Measurements from ENCODE around the gene TLR1. TPM values are rescaled to one million over a fixed set of nuclear protein-coding genes. Genes with fewer than 3 reads are reported as not detected.

TLR1 gene
- total and polyA plus RNA-seq, 2 donors (not counting 1 experiment from before 2014, with no cell fraction given) = 23.4 to 50.8 TPM

DNA sequence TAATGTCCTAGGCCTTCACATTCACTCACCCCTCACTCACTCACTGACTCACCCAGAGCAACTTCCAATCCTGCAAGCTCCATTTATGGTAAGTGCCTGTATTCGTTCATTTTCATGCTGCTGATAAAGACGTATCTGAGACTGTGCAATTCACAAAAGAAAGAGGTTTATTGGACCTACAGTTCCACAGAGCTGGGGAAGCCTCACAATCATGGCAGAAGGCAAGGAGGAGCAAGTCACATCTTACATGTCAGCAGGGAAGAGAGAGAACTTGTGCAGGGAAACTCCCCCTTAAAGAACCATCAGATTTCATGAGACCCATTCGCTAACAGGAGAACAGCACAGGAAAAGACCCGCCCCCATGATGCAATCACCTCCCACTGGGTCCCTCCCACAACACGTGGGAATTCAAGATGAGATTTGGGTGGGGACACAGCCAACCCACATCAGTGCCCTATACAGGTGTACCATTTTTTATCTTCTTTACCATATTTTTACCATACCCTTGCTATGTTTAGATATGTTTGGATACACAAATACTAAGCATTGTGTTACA is 18.2 kb upstream of the TLR1 start:
- CTCF ChIA-PET = interaction anchor here (0.6 to 2.7 kb wide), 4 partner anchors 18 to 507 kb away, joined by 3 to 9 read pairs (median 6); partner anchors contain the start of gene TLR10
- POLR2A ChIA-PET = no interaction called here
- DNase-seq (no peak), ATAC-seq (ENCODE audit: low read depth) (no peak)
- no peak overlapping the region for H3K9ac ChIP-seq (ENCODE audit: low read length)
- WGBS (ENCODE audit: insufficient coverage) = 80% methylated on average over 1 of the region's 5 CpGs
- peaks cover 28 to 29% of the 10 kb centered on the region in 2 donors for H3K4me1 ChIP-seq (ENCODE audit: control insufficient read depth in 2 of 2, insufficient read depth in 2 of 2, low read length in 2 of 2)
- intact Hi-C loops (cut with micrococcal nuclease) = no loop called here
- H3K9me3 ChIP-seq (ENCODE audit: control extremely low read depth in 1 of 3, control insufficient read depth in 2 of 3, insufficient read depth in 1 of 3, low read length in 2 of 3) = peaks cover 0 to 13% (median 12%) of the 10 kb centered on the region in 3 donors
- peaks cover 75% of the 10 kb centered on the region for H3K79me2 ChIP-seq (ENCODE audit: control insufficient read depth, insufficient read depth, low read length)
- Mint-ChIP-seq H3K4me1 (peaks cover 40% of the 10 kb centered on the region), H3K27me3 (no peaks in the 10 kb centered on the region), H3K27ac (peak overlapping the region; percentile 23), H3K4me3 (no peak overlapping the region), H3K9me3 (ENCODE audit: insufficient read depth) (peaks cover 10% of the 10 kb centered on the region)
- H3K36me3 ChIP-seq (replicated peaks in 1 of 2; ENCODE audit: control extremely low read depth in 1 of 2, control insufficient read depth in 1 of 2, extremely low read depth in 1 of 2, insufficient read depth in 2 of 2, low read length in 1 of 2) = peaks cover 0 to 36% of the 10 kb centered on the region in 2 experiments
- H3K4me2 ChIP-seq (replicated peaks; ENCODE audit: low read depth, low read length, poor library complexity, severe bottlenecking) = no peak overlapping the region
- H3K27ac ChIP-seq (ENCODE audit: low read length in 2 of 2) = no peak overlapping the region
- H4K20me1 ChIP-seq (ENCODE audit: control insufficient read depth, insufficient read depth, low read length, poor library complexity, severe bottlenecking) = no peaks in the 10 kb centered on the region
- TF ChIP-seq EZH2 (IDR thresholded peaks at IDR 0.05; ENCODE audit: borderline replicate concordance, insufficient read depth, low read depth, low read length, poor library complexity, severe bottlenecking) = no peak
- no peak for TF ChIP-seq CTCF (IDR thresholded peaks at IDR 0.05)
- H3K4me3 ChIP-seq (ENCODE audit: control extremely low read depth in 1 of 5, extremely low read depth in 1 of 5, insufficient read depth in 1 of 5, low read depth in 2 of 5, low read length in 4 of 5) = no peak overlapping the region
- H3K27me3 ChIP-seq (replicated peaks in 1 of 4; ENCODE audit: control extremely low read depth in 1 of 4, control insufficient read depth in 3 of 4, insufficient read depth in 4 of 4, low read length in 3 of 4) = no peaks in the 10 kb centered on the region
- H2AFZ ChIP-seq (ENCODE audit: insufficient read depth, low read depth, low read length, poor library complexity, severe bottlenecking) = no peak overlapping the region

GRCh38 chr4:38821739-38822138 is 17.1 kb upstream of the TLR1 start:
- H3K27ac Mint-ChIP-seq = peak overlapping the region; percentile 41
- no peak overlapping the region for H3K4me3 Mint-ChIP-seq
- Histone ChIP-seq H3K4me1 (ENCODE audit: control insufficient read depth in 2 of 2, insufficient read depth in 2 of 2, low read length in 2 of 2) (peaks cover 32 to 36% of the 10 kb centered on the region in 2 donors), H4K20me1 (ENCODE audit: control insufficient read depth, insufficient read depth, low read length, poor library complexity, severe bottlenecking) (no peaks in the 10 kb centered on the region), H2AFZ (ENCODE audit: insufficient read depth, low read depth, low read length, poor library complexity, severe bottlenecking) (no peak overlapping the region), H3K4me2 (replicated peaks; ENCODE audit: low read depth, low read length, poor library complexity, severe bottlenecking) (no peak overlapping the region), H3K4me3 (ENCODE audit: control extremely low read depth in 1 of 5, extremely low read depth in 1 of 5, insufficient read depth in 1 of 5, low read depth in 2 of 5, low read length in 4 of 5) (no peak overlapping the region), H3K27ac (ENCODE audit: low read length in 2 of 2) (peak overlapping the region in 1 of 2 donors; percentile 2), H3K9me3 (ENCODE audit: control extremely low read depth in 1 of 3, control insufficient read depth in 2 of 3, insufficient read depth in 1 of 3, low read length in 2 of 3) (peaks cover 0 to 13% (median 12%) of the 10 kb centered on the region in 3 donors), H3K9ac (ENCODE audit: low read length) (no peak overlapping the region), H3K36me3 (replicated peaks in 1 of 2; ENCODE audit: control extremely low read depth in 1 of 2, control insufficient read depth in 1 of 2, extremely low read depth in 1 of 2, insufficient read depth in 2 of 2, low read length in 1 of 2) (peaks cover 0 to 28% of the 10 kb centered on the region in 2 experiments), H3K79me2 (ENCODE audit: control insufficient read depth, insufficient read depth, low read length) (peaks cover 73% of the 10 kb centered on the region), H3K27me3 (replicated peaks in 1 of 4; ENCODE audit: control extremely low read depth in 1 of 4, control insufficient read depth in 3 of 4, insufficient read depth in 4 of 4, low read length in 3 of 4) (no peaks in the 10 kb centered on the region)
- POLR2A ChIA-PET = interaction anchor here (0.9 kb wide), 1 partner anchor 10 kb away, joined by 3 read pairs; no protein-coding TSS in a partner anchor
- no peak for ATAC-seq (ENCODE audit: low read depth)
- no CpG with 5 or more reads among the region's 3 CpGs for WGBS (ENCODE audit: insufficient coverage)
- TF ChIP-seq CTCF (IDR thresholded peaks at IDR 0.05) (no peak), EZH2 (IDR thresholded peaks at IDR 0.05; ENCODE audit: borderline replicate concordance, insufficient read depth, low read depth, low read length, poor library complexity, severe bottlenecking) (no peak)
- intact Hi-C loops (cut with micrococcal nuclease) = no loop called here
- H3K27me3 Mint-ChIP-seq = no peaks in the 10 kb centered on the region
- DNase-seq = no peak
- peaks cover 10% of the 10 kb centered on the region for H3K9me3 Mint-ChIP-seq (ENCODE audit: insufficient read depth)
- CTCF ChIA-PET = interaction anchor here (1.0 to 2.7 kb wide), 4 partner anchors 16 to 39 kb away, joined by 4 to 9 read pairs (median 6); partner anchors contain the start of gene TLR10
- H3K4me1 Mint-ChIP-seq = peaks cover 41% of the 10 kb centered on the region

All from B cell (primary cell).